Right cardiac atrium (tissue), 5 donors: ENCODE measurements around the gene TMED5. TPM values are rescaled to one million over a fixed set of nuclear protein-coding genes. Genes with fewer than 3 reads are reported as not detected.
"Not testable (repeated sequence)": the region's sequence is repeated elsewhere in the genome, so short reads cannot be mapped to it uniquely, and the experiment has no call there.

Experiments
- ATAC-seq, 2 donors: fragments of 200-7000 bp; cut with Tn5 transposase; one replicate each; pipeline versions ENCODE4 v1.8.0 to v1.9.1; 2020; ENCODE audit warnings: moderate library complexity in 2 of 2, mild to moderate bottlenecking in 1 of 2
- DNase-seq, 3 donors: peaks; one replicate each; pipeline ENCODE4 v3.0.0-alpha.2; 2020
- H3K27ac ChIP-seq: one replicate; pipeline ENCODE4 v1.5.1; 2013; ENCODE audit warnings: mild to moderate bottlenecking, low read length, control low read depth, moderate library complexity
- H3K27me3 ChIP-seq: one replicate; pipeline ENCODE4 v1.6.1; 2013; ENCODE audit not compliant: control insufficient read depth, insufficient read depth
- H3K4me1 ChIP-seq: one replicate; pipeline ENCODE4 v1.6.1; 2013; ENCODE audit warnings: low read length; ENCODE audit not compliant: control insufficient read depth, insufficient read depth
- H3K4me3 ChIP-seq: one replicate; pipeline ENCODE4 v1.5.1; 2013; ENCODE audit warnings: low read length, control low read depth
- H3K9me3 ChIP-seq: one replicate; pipeline ENCODE4 v1.6.1; 2013; ENCODE audit warnings: low read length; ENCODE audit not compliant: control insufficient read depth
- WGBS: extraction: QIAGEN DNeasy Blood & Tissue Kit; methylation state at CpG from one replicate; pipeline ENCODE4 v1.1.7; 2013; 5-methylcytosine and 5-hydroxymethylcytosine counted together
- intact Hi-C, 4 donors: fragments of 100-400 bp; cut with DNase I; formaldehyde crosslinking; loops; one replicate each; pipeline versions ENCODE4 v1.11.0 to v1.14.0; 2022 to 2023
- long read RNA-seq, 4 donors: library from polyadenylated mRNA; unstranded; transcript quantifications; one replicate each; pipeline ENCODE4 v2.0.0, GENCODE V29; 2020 to 2021
- polyA plus RNA-seq: library from polyadenylated mRNA; stranded (reverse); fragments of 200-250 nt; gene quantifications from one replicate; pipeline ENCODE4 v1.2.3, GENCODE V29; 2013
- total RNA-seq, 4 donors: library from RNA; stranded (reverse); fragmentation: NEBNext Ultra II Directional; extraction: Animal tissue kit (Norgen Biotek cat#: 25700); gene quantifications; one replicate each; pipeline ENCODE4 v1.2.1, GENCODE V29; 2021
- donor health status: healthy with polysubstance abuse.
- donor health status: DM: no; HTN: yes; CAD: no.
- donor health status: DM: no; HTN: no; CAD: no.
- donor health status: DM: no; HTN: yes; CAD: no; lungs with severe emphysema.
- donor health status: DM: yes; HTN: yes; CAD: no.

Gene TMED5
- total RNA-seq (10 to 100 TPM; 43.0 to 86.6 (median 48.1) TPM), polyA plus RNA-seq (19.5 TPM)
- long read RNA-seq, donor 1, full-length matches to known transcripts = 156 of 167 reads
- long read RNA-seq, donor 1, partial matches to known transcripts = 1 of 167 reads
- long read RNA-seq, donor 1, other reads (novel, unspliced or antisense) = 10 of 167 reads
- long read RNA-seq, donor 2, full-length matches to known transcripts = 45 of 50 reads
- long read RNA-seq, donor 2, partial matches to known transcripts = 2 of 50 reads
- long read RNA-seq, donor 2, other reads (novel, unspliced or antisense) = 3 of 50 reads
- long read RNA-seq, donor 3, full-length matches to known transcripts = 549 of 598 reads
- long read RNA-seq, donor 3, partial matches to known transcripts = 9 of 598 reads
- long read RNA-seq, donor 3, other reads (novel, unspliced or antisense) = 40 of 598 reads
- long read RNA-seq, donor 4, full-length matches to known transcripts = 51 of 55 reads
- long read RNA-seq, donor 4, partial matches to known transcripts = 1 of 55 reads
- long read RNA-seq, donor 4, other reads (novel, unspliced or antisense) = 3 of 55 reads

GRCh38 chr1:93179886-93180722 lies at the start of gene TMED5:
TSS of gene TMED5 (minus strand) at chr1:93180413. CDS start at chr1:93180242, 171 bp downstream.
- ATAC-seq (peak; percentile 99), DNase-seq (peak; percentile 99)
- Histone ChIP-seq H3K9me3 (no peaks in the 10 kb centered on the region), H3K27ac (peak within 1 kb of the TSS; percentile 100), H3K4me1 (no peaks in the 10 kb centered on the region), H3K27me3 (no peaks in the 10 kb centered on the region), H3K4me3 (peak within 1 kb of the TSS; percentile 85)
- intact Hi-C loops = no loop called here
- under 1% methylated on average over 78 of the region's 78 CpGs for WGBS

- H3K4me1 ChIP-seq = no peaks in the 10 kb centered on the region
- H3K9me3 ChIP-seq = no peaks in the 10 kb centered on the region
- WGBS = 95% methylated on average over 2 of the region's 2 CpGs
- ATAC-seq (no peak), DNase-seq (no peak)
- H3K27ac ChIP-seq = no peak overlapping the region
- H3K27me3 ChIP-seq = no peaks in the 10 kb centered on the region
- intact Hi-C loops = no loop called here
- no peak overlapping the region for H3K4me3 ChIP-seq
These were observed 42.9 kb upstream of the TMED5 start for GRCh38 chr1:93223023-93223675.

DNA sequence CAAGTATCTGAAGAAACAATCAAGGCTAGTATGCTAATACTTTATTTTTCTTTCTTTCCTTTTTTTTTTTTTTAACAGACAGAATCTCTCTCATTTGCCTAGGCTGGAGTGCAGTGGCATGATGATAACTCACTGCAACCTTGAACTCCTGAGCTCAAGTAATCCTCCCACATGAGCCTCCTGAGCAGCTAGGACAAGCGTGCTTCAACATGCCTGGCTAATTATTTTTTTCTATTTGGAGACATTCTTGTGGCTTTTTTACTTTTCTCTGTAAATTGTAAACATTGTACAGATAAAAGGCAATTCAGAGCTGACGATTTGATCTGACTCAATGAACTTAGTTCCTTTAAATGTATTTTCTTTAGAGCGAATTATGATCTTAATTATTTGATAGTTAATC lies 41.7 kb upstream of the TMED5 start:
- intact Hi-C loops = no loop called here
- ATAC-seq (no peak), DNase-seq (no peak)
- no peak overlapping the region for H3K27ac ChIP-seq
- WGBS = 91% methylated on average over 3 of the region's 3 CpGs
- no peaks in the 10 kb centered on the region for H3K9me3 ChIP-seq
- H3K27me3 ChIP-seq = no peaks in the 10 kb centered on the region
- no peaks in the 10 kb centered on the region for H3K4me1 ChIP-seq
- H3K4me3 ChIP-seq = no peak overlapping the region

GRCh38 chr1:93220716-93221115 lies 40.5 kb upstream of the TMED5 start:
- H3K9me3 ChIP-seq, H3K4me1 ChIP-seq, intact Hi-C loops, H3K27ac ChIP-seq, ATAC-seq, H3K4me3 ChIP-seq, DNase-seq, H3K27me3 ChIP-seq: not testable (repeated sequence)
- WGBS = 99% methylated on average over 5 of the region's 5 CpGs

- no peak for DNase-seq
- H3K4me1 ChIP-seq = no peaks in the 10 kb centered on the region
- no peaks in the 10 kb centered on the region for H3K9me3 ChIP-seq
- intact Hi-C loops = no loop called here
- no peaks in the 10 kb centered on the region for H3K27me3 ChIP-seq
- H3K4me3 ChIP-seq = no peak overlapping the region
- 82% methylated on average over 6 of the region's 6 CpGs for WGBS
- no peak for ATAC-seq
- H3K27ac ChIP-seq = no peak overlapping the region
These were observed 39.2 kb upstream of the TMED5 start for GRCh38 chr1:93219443-93219842.

DNA sequence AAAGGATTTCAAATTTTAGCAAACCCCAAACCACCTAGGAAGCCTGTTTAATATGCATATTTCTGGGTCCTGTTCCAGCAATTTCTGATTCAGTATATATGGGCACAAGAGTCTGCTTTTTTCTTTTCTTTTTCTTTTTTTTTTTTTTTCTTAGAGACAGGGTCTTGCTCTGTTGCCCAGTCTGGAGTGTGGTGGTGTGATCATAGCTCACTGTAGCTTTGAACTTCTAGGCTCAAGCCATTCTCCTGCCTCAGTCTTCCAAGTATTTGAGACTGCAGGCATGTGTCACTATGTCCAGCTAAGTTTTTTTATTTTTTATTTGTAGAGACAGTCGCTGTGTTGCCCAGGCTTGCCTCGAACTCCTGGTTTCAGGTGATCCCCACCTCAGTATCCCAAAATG lies 35.1 kb upstream of the TMED5 start:
- H3K4me3 ChIP-seq = no peak overlapping the region
- no peaks in the 10 kb centered on the region for H3K27me3 ChIP-seq
- no peaks in the 10 kb centered on the region for H3K4me1 ChIP-seq
- intact Hi-C loops = no loop called here
- H3K9me3 ChIP-seq = no peaks in the 10 kb centered on the region
- ATAC-seq (no peak), DNase-seq (no peak)
- H3K27ac ChIP-seq = no peak overlapping the region
- 98% methylated on average over 2 of the region's 2 CpGs for WGBS

GRCh38 chr1:93207211-93207610 lies 27.0 kb upstream of the TMED5 start:
- WGBS = 95% methylated on average over 5 of the region's 5 CpGs
- Histone ChIP-seq H3K27me3 (no peaks in the 10 kb centered on the region), H3K9me3 (no peaks in the 10 kb centered on the region), H3K4me1 (no peaks in the 10 kb centered on the region), H3K4me3 (no peak overlapping the region), H3K27ac (no peak overlapping the region)
- ATAC-seq (no peak), DNase-seq (no peak)
- intact Hi-C loops = no loop called here

GRCh38 chr1:93206567-93206954 lies 26.3 kb upstream of the TMED5 start:
- Histone ChIP-seq H3K9me3 (no peaks in the 10 kb centered on the region), H3K27ac (no peak overlapping the region), H3K27me3 (no peaks in the 10 kb centered on the region), H3K4me3 (no peak overlapping the region), H3K4me1 (no peaks in the 10 kb centered on the region)
- no peak for DNase-seq
- intact Hi-C loops = no loop called here
- ATAC-seq = no peak

DNA sequence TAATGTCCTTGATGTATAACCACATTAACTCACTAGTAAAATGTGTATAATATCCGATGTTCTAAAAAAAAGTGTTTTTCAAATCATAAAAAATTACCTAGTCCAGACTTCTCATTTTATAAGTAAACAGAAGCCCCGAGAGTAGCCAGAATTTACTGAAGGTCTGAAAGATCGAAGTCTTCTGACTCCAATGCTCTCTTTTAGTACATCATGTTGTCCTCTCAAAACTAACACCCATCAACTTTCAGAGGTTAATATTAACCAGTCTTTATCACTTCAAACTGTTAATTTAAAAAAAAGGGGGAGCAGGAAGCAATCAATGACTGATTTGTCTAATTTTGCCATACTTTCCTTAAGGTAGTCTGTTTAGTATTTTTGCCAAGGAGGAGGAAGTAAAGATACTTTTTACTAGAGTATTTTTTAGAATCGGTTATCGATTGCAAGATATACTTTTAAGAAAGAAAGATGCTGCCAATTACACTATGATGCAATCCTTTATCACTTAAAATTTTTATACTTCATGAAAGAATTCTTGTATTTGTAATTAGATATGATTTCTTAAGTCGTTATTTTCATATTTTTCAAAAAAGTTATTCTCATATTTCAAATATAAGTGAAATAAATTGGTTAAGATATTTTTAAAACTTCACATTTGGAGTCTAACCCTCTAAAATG lies 25.8 kb upstream of the TMED5 start:
- no peak overlapping the region for H3K4me3 ChIP-seq
- intact Hi-C loops = no loop called here
- no peak for ATAC-seq
- H3K9me3 ChIP-seq = no peaks in the 10 kb centered on the region
- DNase-seq = no peak
- no peak overlapping the region for H3K27ac ChIP-seq
- H3K27me3 ChIP-seq = no peaks in the 10 kb centered on the region
- no peaks in the 10 kb centered on the region for H3K4me1 ChIP-seq
- WGBS = 85% methylated on average over 6 of the region's 6 CpGs

DNA sequence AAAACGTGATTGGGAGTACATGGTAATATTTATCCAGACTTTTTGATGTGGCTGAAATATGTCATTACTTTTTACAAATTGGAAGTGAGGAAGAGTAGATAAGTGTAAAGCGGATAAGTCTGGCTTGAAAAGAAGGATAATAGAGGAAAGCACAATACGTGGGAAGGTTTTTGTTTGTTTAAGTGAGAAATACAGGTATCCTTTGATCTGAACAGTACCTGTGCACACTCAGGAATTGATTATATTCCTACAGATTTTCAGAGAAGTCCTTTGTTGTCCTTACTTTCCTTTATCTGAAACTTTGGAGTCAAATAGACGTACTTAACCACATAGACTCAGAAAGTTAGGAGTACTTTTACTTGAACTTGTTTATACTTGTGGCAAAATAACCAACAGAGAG lies 20.5 kb upstream of the TMED5 start:
- intact Hi-C loops = no loop called here
- Histone ChIP-seq H3K27me3 (no peaks in the 10 kb centered on the region), H3K4me3 (no peak overlapping the region), H3K4me1 (no peaks in the 10 kb centered on the region), H3K9me3 (no peaks in the 10 kb centered on the region), H3K27ac (no peak overlapping the region)
- no peak for DNase-seq
- no peak for ATAC-seq
- WGBS = 93% methylated on average over 4 of the region's 4 CpGs
